Osteoblast (primary cell): ENCODE results near the gene PLCB4. TPM values are rescaled to one million over a fixed set of nuclear protein-coding genes. Genes with fewer than 3 reads are reported as not detected.
A peak's percentile ranks its signal among the peaks of the same experiment; 100 is the strongest.

ENCODE experiments used
- DNase-seq: peaks from one replicate; pipeline ENCODE4 v3.0.0; 2011; ENCODE audit warnings: low spot score, mixed read lengths; ENCODE audit not compliant: insufficient read length; ENCODE audit errors: missing footprints
- H2AFZ ChIP-seq: 2 replicates; pipeline ENCODE4 v1.6.0; 2011; ENCODE audit warnings: mild to moderate bottlenecking, low read length
- H3K27ac ChIP-seq: 2 replicates; pipeline ENCODE4 v1.5.1; 2011; ENCODE audit warnings: mild to moderate bottlenecking, low read depth, low read length, moderate library complexity
- H3K27me3 ChIP-seq: 2 replicates; pipeline ENCODE4 v1.6.0; 2012; ENCODE audit warnings: mild to moderate bottlenecking, control low read depth, inconsistent platforms, low read length, moderate library complexity; ENCODE audit not compliant: insufficient read depth
- H3K36me3 ChIP-seq: 2 replicates; pipeline ENCODE4 v1.5.1; 2011; ENCODE audit warnings: mild to moderate bottlenecking, low read length, control low read depth, moderate library complexity; ENCODE audit not compliant: insufficient read depth
- H3K4me1 ChIP-seq: 2 replicates; pipeline ENCODE4 v1.5.1; 2011; ENCODE audit warnings: mild to moderate bottlenecking, low read length, control low read depth, moderate library complexity; ENCODE audit not compliant: insufficient read depth
- H3K4me2 ChIP-seq: 2 replicates; pipeline ENCODE4 v1.6.0; 2011; ENCODE audit warnings: mild to moderate bottlenecking, low read length; ENCODE audit not compliant: insufficient read depth
- H3K4me3 ChIP-seq: fragments of 200-600 bp; sonication (generic); 3 replicates; pipeline ENCODE4 v1.5.1; 2012; ENCODE audit warnings: mild to moderate bottlenecking, low read length, inconsistent platforms; ENCODE audit not compliant: insufficient read depth
- H3K79me2 ChIP-seq: 2 replicates; pipeline ENCODE4 v1.6.0; 2012; ENCODE audit warnings: mild to moderate bottlenecking, low read length, control low read depth, inconsistent platforms; ENCODE audit not compliant: insufficient read depth
- H3K9me3 ChIP-seq: 2 replicates; pipeline ENCODE4 v1.5.1; 2011; ENCODE audit warnings: low read depth, low read length, control low read depth
- H4K20me1 ChIP-seq: 2 replicates; pipeline ENCODE4 v1.6.0; 2012; ENCODE audit warnings: mild to moderate bottlenecking, low read length, control low read depth; ENCODE audit not compliant: insufficient read depth
- total RNA-seq: library from RNA; depleted of rRNA; stranded (reverse); fragments of >200 nt; gene quantifications from 2 replicates; pipeline ENCODE4 v1.2.3, GENCODE V29; 2012
- TF ChIP-seq, protein P1 (sequence below): IDR thresholded peaks from 2 replicates; pipeline ENCODE4 v1.5.1; 2011; ENCODE audit warnings: mild to moderate bottlenecking, low read depth, low read length, moderate library complexity; ENCODE audit errors: extremely low read depth

PLCB4 gene
- total RNA-seq, 1 donor: 13.0 TPM

DNA sequence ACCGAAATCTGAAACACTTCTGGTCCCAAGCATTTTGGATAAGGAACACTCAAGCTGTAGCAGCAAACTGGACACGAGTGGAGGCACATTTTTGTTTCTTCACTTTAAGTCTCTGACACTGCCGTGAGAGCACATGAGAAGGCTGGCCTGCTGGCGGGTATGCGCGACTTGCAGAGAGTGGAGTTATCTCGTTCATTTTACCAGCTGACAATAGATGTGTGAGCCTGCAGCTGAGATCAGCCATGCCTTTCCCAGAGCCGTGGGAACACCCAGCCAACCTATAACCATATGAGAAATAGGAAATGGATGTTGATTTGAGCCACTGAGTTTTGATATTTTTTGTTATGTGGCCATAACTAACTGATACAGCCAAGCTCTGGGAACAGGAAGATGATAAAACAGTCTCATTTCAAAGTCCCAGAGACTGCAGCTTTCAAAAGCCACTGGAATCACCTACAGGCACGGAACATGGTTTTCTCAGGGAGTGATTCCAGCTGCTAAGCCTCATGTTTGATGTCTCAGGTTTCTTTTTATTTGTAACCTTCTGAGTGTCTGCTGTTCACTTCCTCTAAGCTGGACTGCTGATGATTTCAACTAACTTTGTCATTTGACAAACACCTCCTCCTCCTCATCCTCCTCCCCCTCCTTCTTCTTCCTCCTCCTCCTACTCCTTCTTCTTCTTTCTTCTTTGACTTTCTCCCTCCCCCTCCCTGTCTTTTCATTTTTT is 416.9 kb downstream of the PLCB4 start:
- Histone ChIP-seq H3K36me3 (no peaks in the 10 kb centered on the region), H3K4me2 (no peak overlapping the region), H2AFZ (no peak overlapping the region), H4K20me1 (no peaks in the 10 kb centered on the region), H3K9me3 (no peaks in the 10 kb centered on the region), H3K4me3 (no peak overlapping the region), H3K79me2 (no peaks in the 10 kb centered on the region), H3K27me3 (no peaks in the 10 kb centered on the region), H3K27ac (no peak overlapping the region), H3K4me1 (peaks cover 14% of the 10 kb centered on the region)
- TF ChIP-seq, protein P1, sequence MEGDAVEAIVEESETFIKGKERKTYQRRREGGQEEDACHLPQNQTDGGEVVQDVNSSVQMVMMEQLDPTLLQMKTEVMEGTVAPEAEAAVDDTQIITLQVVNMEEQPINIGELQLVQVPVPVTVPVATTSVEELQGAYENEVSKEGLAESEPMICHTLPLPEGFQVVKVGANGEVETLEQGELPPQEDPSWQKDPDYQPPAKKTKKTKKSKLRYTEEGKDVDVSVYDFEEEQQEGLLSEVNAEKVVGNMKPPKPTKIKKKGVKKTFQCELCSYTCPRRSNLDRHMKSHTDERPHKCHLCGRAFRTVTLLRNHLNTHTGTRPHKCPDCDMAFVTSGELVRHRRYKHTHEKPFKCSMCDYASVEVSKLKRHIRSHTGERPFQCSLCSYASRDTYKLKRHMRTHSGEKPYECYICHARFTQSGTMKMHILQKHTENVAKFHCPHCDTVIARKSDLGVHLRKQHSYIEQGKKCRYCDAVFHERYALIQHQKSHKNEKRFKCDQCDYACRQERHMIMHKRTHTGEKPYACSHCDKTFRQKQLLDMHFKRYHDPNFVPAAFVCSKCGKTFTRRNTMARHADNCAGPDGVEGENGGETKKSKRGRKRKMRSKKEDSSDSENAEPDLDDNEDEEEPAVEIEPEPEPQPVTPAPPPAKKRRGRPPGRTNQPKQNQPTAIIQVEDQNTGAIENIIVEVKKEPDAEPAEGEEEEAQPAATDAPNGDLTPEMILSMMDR: no peak
- DNase-seq: no peak

DNA sequence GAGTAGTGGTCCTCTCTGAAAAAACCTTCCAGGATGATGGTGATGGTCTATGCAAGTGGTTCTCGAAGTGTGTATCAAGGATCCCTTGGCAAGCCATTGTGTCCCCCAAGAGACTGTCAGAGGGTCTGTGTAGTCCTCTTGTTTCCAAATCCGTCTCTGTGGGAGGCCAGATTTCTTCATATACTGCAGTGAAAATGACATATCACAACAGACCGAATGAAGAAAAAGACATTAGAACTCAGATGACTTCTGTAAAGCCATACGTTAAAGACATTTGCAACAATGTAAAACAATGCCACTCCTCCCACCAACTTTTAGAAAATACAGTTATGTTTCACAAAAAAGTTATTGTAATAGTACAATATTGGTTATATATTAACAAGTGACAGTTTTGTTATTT is 418.3 kb downstream of the PLCB4 start:
- Histone ChIP-seq H4K20me1 (no peaks in the 10 kb centered on the region), H3K4me2 (no peak overlapping the region), H3K9me3 (no peaks in the 10 kb centered on the region), H3K4me3 (no peak overlapping the region), H3K27me3 (no peaks in the 10 kb centered on the region), H3K4me1 (peaks cover 26% of the 10 kb centered on the region), H3K27ac (no peak overlapping the region), H3K36me3 (no peaks in the 10 kb centered on the region), H2AFZ (no peak overlapping the region), H3K79me2 (no peaks in the 10 kb centered on the region)
- TF ChIP-seq, protein P1: no peak
- DNase-seq: no peak

DNA sequence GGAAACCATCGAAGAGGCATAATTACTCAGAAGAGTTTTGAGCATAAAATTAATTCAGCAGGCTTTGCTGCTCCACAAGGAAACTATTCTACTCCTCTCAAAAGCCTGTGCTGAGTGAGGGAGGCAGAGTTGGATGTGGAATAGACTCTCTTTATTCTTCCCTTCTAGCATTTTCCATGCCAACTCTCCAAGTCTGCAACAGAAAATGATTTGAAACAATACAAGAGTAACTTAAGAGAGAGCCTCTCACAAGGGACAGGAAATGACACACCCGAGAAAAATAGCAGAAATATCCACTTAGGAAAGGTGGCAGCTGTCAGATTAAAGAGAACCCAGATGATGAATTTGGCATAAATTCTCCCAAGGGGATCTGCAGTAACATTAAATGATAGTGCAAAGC is 419.2 kb downstream of the PLCB4 start:
- peaks cover 34% of the 10 kb centered on the region for H3K4me1 ChIP-seq
- no peaks in the 10 kb centered on the region for H4K20me1 ChIP-seq
- TF ChIP-seq, protein P1: no peak
- H3K27ac ChIP-seq: no peak overlapping the region
- no peak overlapping the region for H3K4me3 ChIP-seq
- no peak overlapping the region for H2AFZ ChIP-seq
- no peaks in the 10 kb centered on the region for H3K79me2 ChIP-seq
- H3K4me2 ChIP-seq: no peak overlapping the region
- no peaks in the 10 kb centered on the region for H3K27me3 ChIP-seq
- H3K36me3 ChIP-seq: no peaks in the 10 kb centered on the region
- DNase-seq: no peak
- no peaks in the 10 kb centered on the region for H3K9me3 ChIP-seq

DNA sequence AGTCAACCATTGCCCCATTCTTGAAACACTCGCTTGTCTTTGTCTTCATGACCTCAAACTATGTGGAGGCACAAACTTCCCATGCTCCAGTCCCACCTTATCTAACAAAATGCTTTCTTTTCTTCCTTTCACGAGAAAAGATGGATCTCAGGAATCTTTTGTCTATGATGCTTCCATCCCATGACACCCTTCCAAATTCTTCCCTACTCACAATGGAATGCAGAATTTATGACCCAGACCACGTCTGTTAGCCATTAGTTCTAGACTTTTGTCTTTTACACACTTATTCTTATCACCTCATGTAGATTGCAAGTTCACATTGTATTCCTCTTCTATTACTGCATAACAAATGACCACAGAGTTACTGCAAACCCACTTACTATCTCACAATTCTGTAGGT is 421.3 kb downstream of the PLCB4 start:
- H3K36me3 ChIP-seq: no peaks in the 10 kb centered on the region
- TF ChIP-seq, protein P1: no peak
- H3K27me3 ChIP-seq: no peaks in the 10 kb centered on the region
- H3K4me2 ChIP-seq: no peak overlapping the region
- H3K27ac ChIP-seq: peak overlapping the region; percentile 40
- H4K20me1 ChIP-seq: no peaks in the 10 kb centered on the region
- H3K9me3 ChIP-seq: no peaks in the 10 kb centered on the region
- H3K4me3 ChIP-seq: no peak overlapping the region
- DNase-seq: no peak
- H2AFZ ChIP-seq: no peak overlapping the region
- H3K4me1 ChIP-seq: peaks cover 39% of the 10 kb centered on the region
- H3K79me2 ChIP-seq: no peaks in the 10 kb centered on the region
